H1 (cell line): ENCODE data around the gene MPRIP. TPM values are rescaled to one million over a fixed set of nuclear protein-coding genes. Genes with fewer than 3 reads are reported as not detected.

Experiments
- CTCF ChIA-PET: fragments of 300-600 bp; sonication (Branson Sonifier 250); formaldehyde crosslinking; loops from one replicate; lab custom pipeline; 2021; ENCODE audit not compliant: partially characterized antibody; lab: Charles Lee
- POLR2A ChIA-PET: fragments of 300-600 bp; sonication (Branson Sonifier 250); formaldehyde crosslinking; loops from one replicate; lab custom pipeline; 2021; ENCODE audit warnings: inconsistent platforms; ENCODE audit not compliant: partially characterized antibody; lab: Charles Lee
- DNase-seq, 2 experiments: peaks; one replicate each; pipeline versions ENCODE4 v3.0.0 to v3.0.0-alpha.2; 2010 to 2022; ENCODE audit warnings: low spot score in 2 of 2, low read depth in 1 of 2, mixed read lengths in 1 of 2
- FAIRE-seq: peaks from 2 replicates; lab custom pipeline; 2011; peaks lifted over from hg19 to GRCh38; lab: Jason Lieb, UNC
- H2AFZ ChIP-seq: 2 replicates; pipeline ENCODE4 v1.8.1; 2012; ENCODE audit warnings: low read length, inconsistent platforms
- H2AK5ac ChIP-seq: 2 replicates; pipeline ENCODE4 v1.6.1; 2013; ENCODE audit warnings: low read depth, low read length
- H2BK120ac ChIP-seq: replicated peaks from 2 replicates; pipeline ENCODE3; 2013; ENCODE audit warnings: low read depth, low read length, inconsistent platforms
- H2BK12ac ChIP-seq: 2 replicates; pipeline ENCODE4 v1.6.1; 2013; ENCODE audit warnings: low read depth, low read length
- H2BK15ac ChIP-seq: 2 replicates; pipeline ENCODE4 v1.6.1; 2013; ENCODE audit warnings: low read length
- H2BK20ac ChIP-seq: 2 replicates; pipeline ENCODE4 v1.6.1; 2013; ENCODE audit warnings: low read length
- H2BK5ac ChIP-seq: 2 replicates; pipeline ENCODE4 v1.6.1; 2013; ENCODE audit warnings: low read depth, low read length
- H3K14ac ChIP-seq: 2 replicates; pipeline ENCODE4 v1.6.1; 2013; ENCODE audit warnings: inconsistent platforms; ENCODE audit not compliant: insufficient read length
- H3K18ac ChIP-seq: 2 replicates; pipeline ENCODE4 v1.6.1; 2013; ENCODE audit warnings: low read length; ENCODE audit errors: extremely low read depth
- H3K23ac ChIP-seq: 2 replicates; pipeline ENCODE4 v1.6.1; 2013; ENCODE audit warnings: inconsistent platforms; ENCODE audit not compliant: insufficient read length
- H3K23me2 ChIP-seq: 2 replicates; pipeline ENCODE4 v1.6.1; 2013; ENCODE audit warnings: low read depth, low read length
- H3K27ac ChIP-seq: 2 replicates; pipeline ENCODE4 v1.6.1; 2011; ENCODE audit warnings: low read depth, low read length, inconsistent platforms
- H3K27me3 ChIP-seq, 4 experiments: replicated peaks in 1 of 4; 1 replicate in 1 of 4; 2 replicates in 3 of 4; pipeline versions ENCODE4 v1.6.1 to v1.8.1; 2011 to 2013; ENCODE audit warnings: low read length in 3 of 4, mild to moderate bottlenecking in 3 of 4, inconsistent platforms in 2 of 4, mixed read lengths in 2 of 4, moderate library complexity in 1 of 4; ENCODE audit not compliant: control insufficient read depth in 3 of 4, insufficient read depth in 3 of 4; ENCODE audit errors: extremely low read depth in 1 of 4
- H3K36me3 ChIP-seq, 4 experiments: 2 replicates each; pipeline versions ENCODE4 v1.6.1 to v1.8.1; 2011 to 2013; ENCODE audit warnings: mild to moderate bottlenecking in 4 of 4, low read length in 3 of 4, moderate library complexity in 2 of 4, control low read depth in 1 of 4, inconsistent platforms in 1 of 4; ENCODE audit not compliant: insufficient read depth in 4 of 4, control insufficient read depth in 2 of 4
- H3K4ac ChIP-seq: replicated peaks from 2 replicates; pipeline ENCODE3; 2013; ENCODE audit warnings: low read length, low read depth, mixed read lengths, inconsistent platforms; ENCODE audit not compliant: insufficient read length
- H3K4me1 ChIP-seq, 4 experiments: replicated peaks in 1 of 4; 1 replicate in 1 of 4; 2 replicates in 3 of 4; pipeline versions ENCODE4 v1.6.1 to v1.8.1; 2011 to 2013; ENCODE audit warnings: low read length in 3 of 4, inconsistent platforms in 2 of 4, mixed read lengths in 1 of 4; ENCODE audit not compliant: insufficient read depth in 4 of 4, control insufficient read depth in 3 of 4
- H3K4me2 ChIP-seq, 2 experiments: 2 replicates each; pipeline versions ENCODE4 v1.6.1 to v1.8.1; 2011 to 2013; ENCODE audit warnings: low read depth in 2 of 2, low read length in 2 of 2, control low read depth in 1 of 2, inconsistent platforms in 1 of 2, mild to moderate bottlenecking in 1 of 2; ENCODE audit not compliant: insufficient read depth in 1 of 2
- H3K4me3 ChIP-seq, 4 experiments: fragments of 200-600, 300-600 bp in 1 of 4; sonication (generic), shearing (Covaris generic), sonication (Bioruptor Twin) in 1 of 4; 2 replicates each; pipeline versions ENCODE4 v1.5.1 to v1.8.1; 2011 to 2016; ENCODE audit warnings: low read length in 4 of 4, low read depth in 3 of 4, control low read depth in 2 of 4, inconsistent platforms in 2 of 4, mild to moderate bottlenecking in 2 of 4, mixed read lengths in 1 of 4, moderate library complexity in 1 of 4; ENCODE audit not compliant: insufficient read depth in 2 of 4; ENCODE audit errors: extremely low read depth in 1 of 4
- H3K56ac ChIP-seq: replicated peaks from 2 replicates; pipeline ENCODE3; 2013; ENCODE audit warnings: low read depth, mild to moderate bottlenecking, mixed read lengths, low read length, inconsistent platforms; ENCODE audit not compliant: insufficient read length
- H3K79me1 ChIP-seq: 2 replicates; pipeline ENCODE4 v1.6.1; 2013; ENCODE audit warnings: low read depth, low read length, control low read depth
- H3K79me2 ChIP-seq, 2 experiments: 2 replicates each; pipeline versions ENCODE4 v1.6.1 to v1.8.1; 2012 to 2013; ENCODE audit warnings: low read length in 2 of 2, mild to moderate bottlenecking in 2 of 2, inconsistent platforms in 1 of 2; ENCODE audit not compliant: insufficient read depth in 2 of 2, control insufficient read depth in 1 of 2
- H3K9ac ChIP-seq, 4 experiments: replicated peaks in 1 of 4; 1 replicate in 1 of 4; 2 replicates in 3 of 4; pipeline versions ENCODE4 v1.6.1 to v1.8.1; 2011 to 2013; ENCODE audit warnings: low read depth in 3 of 4, low read length in 3 of 4, control low read depth in 2 of 4, mild to moderate bottlenecking in 2 of 4, moderate library complexity in 2 of 4, inconsistent platforms in 1 of 4; ENCODE audit errors: extremely low read depth in 1 of 4
- H3K9me3 ChIP-seq, 2 experiments: 2 replicates each; pipeline versions ENCODE4 v1.6.1 to v1.8.1; 2012 to 2013; ENCODE audit warnings: mild to moderate bottlenecking in 2 of 2, moderate library complexity in 2 of 2, control low read depth in 1 of 2, inconsistent platforms in 1 of 2, low read depth in 1 of 2, low read length in 1 of 2, mixed read lengths in 1 of 2; ENCODE audit not compliant: insufficient read depth in 2 of 2
- H4K20me1 ChIP-seq, 2 experiments: replicated peaks in 1 of 2; 2 replicates each; pipeline versions ENCODE3 to v1.8.1; 2011 to 2013; ENCODE audit warnings: inconsistent platforms in 2 of 2, low read length in 2 of 2, mild to moderate bottlenecking in 1 of 2; ENCODE audit not compliant: insufficient read depth in 2 of 2, control insufficient read depth in 1 of 2
- H4K5ac ChIP-seq: 2 replicates; pipeline ENCODE4 v1.6.1; 2013; ENCODE audit warnings: low read length, low read depth, mixed read lengths, inconsistent platforms; ENCODE audit not compliant: insufficient read length
- H4K8ac ChIP-seq: 2 replicates; pipeline ENCODE4 v1.8.0; 2013; ENCODE audit warnings: mild to moderate bottlenecking, moderate library complexity, low read length, inconsistent platforms; ENCODE audit not compliant: insufficient read depth; ENCODE audit errors: extremely low read depth
- H4K91ac ChIP-seq: replicated peaks from 2 replicates; pipeline ENCODE3; 2013; ENCODE audit warnings: low read length, mixed read lengths, inconsistent platforms; ENCODE audit not compliant: insufficient read length
- MAFK ChIP-seq: IDR thresholded peaks from 2 replicates; pipeline ENCODE4 v1.6.1; 2012; ENCODE audit warnings: low read depth, mild to moderate bottlenecking, improper control_type of control experiment, low read length
- WGBS, 2 experiments: shearing (Covaris generic) in 1 of 2; methylation state at CpG; one replicate each; pipeline versions ENCODE4 v1.1.6 to v1.1.7; 2013 to 2015; ENCODE audit warnings: low lambda C conversion rate in 2 of 2, mixed read lengths in 2 of 2, inconsistent platforms in 1 of 2, low coverage in 1 of 2, missing lambda C conversion rate in 1 of 2; ENCODE audit not compliant: insufficient replicate concordance in 2 of 2, insufficient coverage in 1 of 2, insufficient read length in 1 of 2; ENCODE audit errors: extremely low coverage in 1 of 2, missing lambda C conversion rate in 1 of 2; 5-methylcytosine and 5-hydroxymethylcytosine counted together
- polyA plus RNA-seq, 7 experiments: library from polyadenylated mRNA; depleted of rRNA in 3 of 7; stranded (reverse) in 5 of 7; unstranded in 2 of 7; fragments of >200 nt in 5 of 7; fragments of 200-250 nt in 2 of 7; gene quantifications; 1 replicate in 5 of 7; 2 replicates in 1 of 7; 4 replicates in 1 of 7; pipeline versions ENCODE4 v1.2.1 to v1.2.3, GENCODE V29; 2011 to 2013; ENCODE audit warnings: missing spikeins in 2 of 7, mixed read lengths in 2 of 7
- total RNA-seq: library from RNA; stranded (reverse); fragmentation: NEBNext Ultra II Directional; extraction: Animal tissue kit (Norgen Biotek cat#: 25700); gene quantifications from 2 replicates; pipeline ENCODE4 v1.2.1, GENCODE V29; 2021

MPRIP gene
- total and polyA plus RNA-seq, 2 of the 8 experiments (the other 6 are each of a cell fraction or from before 2014, with no cell fraction given), result 48.6 to 146 TPM

DNA sequence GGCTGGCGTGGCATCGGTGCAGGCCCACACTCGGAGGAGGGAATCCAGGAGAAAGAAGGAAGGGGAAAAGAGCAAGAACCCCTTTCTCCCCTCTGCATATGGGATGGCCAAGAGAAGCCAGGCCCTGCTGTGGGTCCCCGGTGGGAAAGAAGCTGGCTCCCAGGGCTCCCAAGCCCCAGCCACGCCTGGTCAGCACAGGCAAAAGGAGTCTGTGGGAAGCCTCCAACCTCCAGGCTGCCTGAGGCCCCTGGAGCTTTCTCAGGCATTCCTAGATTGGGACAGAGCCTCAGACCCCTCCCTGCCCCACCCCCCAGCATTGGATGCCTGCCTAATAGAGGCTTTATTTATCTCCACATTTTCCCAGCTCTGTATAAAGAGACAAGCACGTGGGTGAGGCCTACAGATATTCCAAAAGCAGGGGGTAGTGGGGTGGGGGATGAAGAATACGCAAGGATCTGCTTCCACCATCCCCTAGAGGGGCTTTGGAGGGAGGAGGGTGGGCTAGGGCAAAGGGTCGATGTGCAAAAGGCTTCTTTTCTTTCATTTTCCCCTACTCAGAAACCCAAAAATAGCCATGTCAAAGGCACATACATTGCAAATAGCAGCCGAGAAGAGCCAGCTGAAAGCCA lies 56.4 kb downstream of the MPRIP start:
- peaks cover 1 to 4% of the 10 kb centered on the region in 2 experiments for H4K20me1 ChIP-seq
- no peak overlapping the region; the same call in 1 of the 2 replicates for H4K8ac ChIP-seq
- no peak overlapping the region for H3K4ac ChIP-seq
- H3K56ac ChIP-seq, result no peak overlapping the region
- no peak overlapping the region for H2BK120ac ChIP-seq
- H3K27me3 ChIP-seq, result no peaks in the 10 kb centered on the region
- H2BK5ac ChIP-seq, result no peak overlapping the region
- no peak overlapping the region for H4K91ac ChIP-seq
- peaks cover 9 to 25% (median 16%) of the 10 kb centered on the region in 4 experiments for H3K4me1 ChIP-seq
- H3K23ac ChIP-seq, result no peak overlapping the region
- POLR2A ChIA-PET, result interaction anchor here (0.6 to 1.2 kb wide), 4 partner anchors 12 to 77 kb away, joined by 3 read pairs; no protein-coding TSS in a partner anchor
- H3K79me1 ChIP-seq, result peaks cover 9% of the 10 kb centered on the region
- H2BK12ac ChIP-seq, result no peak overlapping the region
- H3K4me3 ChIP-seq, result no peak overlapping the region
- H3K18ac ChIP-seq, result no peak overlapping the region
- no peaks in the 10 kb centered on the region; a peak in 1 of 8 replicates for H3K36me3 ChIP-seq
- 82% methylated on average over 8 of the region's 9 CpGs; no CpG with 5 or more reads in 1 of the 2 experiments for WGBS, 2 experiments
- CTCF ChIA-PET, result interaction anchor here (0.6 to 1.2 kb wide), 4 partner anchors 8 to 43 kb away, joined by 3 to 6 read pairs (median 4); no protein-coding TSS in a partner anchor
- no peak for FAIRE-seq
- H3K4me2 ChIP-seq, result no peak overlapping the region
- H3K9me3 ChIP-seq, result no peaks in the 10 kb centered on the region
- no peak overlapping the region for H2BK15ac ChIP-seq
- no peak overlapping the region for H3K14ac ChIP-seq
- DNase-seq, result no peak
- no peak overlapping the region; a peak in 1 of 7 replicates for H3K9ac ChIP-seq
- H3K23me2 ChIP-seq, result no peaks in the 10 kb centered on the region
- H3K27ac ChIP-seq, result no peak overlapping the region
- H2BK20ac ChIP-seq, result no peak overlapping the region
- no peak overlapping the region for H2AK5ac ChIP-seq
- H2AFZ ChIP-seq, result no peak overlapping the region
- TF ChIP-seq MAFK, result no peak
- H4K5ac ChIP-seq, result no peak overlapping the region
- peaks cover 0 to 19% of the 10 kb centered on the region in 2 experiments; a peak in 1 of 4 replicates for H3K79me2 ChIP-seq
